ENCODE data around the gene LUC7L2. TPM values are rescaled to one million over a fixed set of nuclear protein-coding genes. Genes with fewer than 3 reads are reported as not detected.

LUC7L2 gene
- total and polyA plus RNA-seq, 2 experiments from 2014 or later = 87.8 to 105 TPM

GRCh38 chr7:139374246-139374645 is 14.6 kb downstream of the LUC7L2 start:
- Histone ChIP-seq H3K4me3 (no peak overlapping the region), H3K27ac (peak overlapping the region; percentile 16), H3K36me3 (peaks cover 32% of the 10 kb centered on the region), H3K27me3 (no peaks in the 10 kb centered on the region), H3K9me3 (ENCODE audit: low read depth) (no peaks in the 10 kb centered on the region), H3K4me1 (ENCODE audit: low read depth) (peaks cover 4% of the 10 kb centered on the region)
- DNase-seq (ENCODE audit: low read depth in 1 of 2, low spot score in 1 of 2) = no peak
- TF ChIP-seq CTCF (IDR thresholded peaks at IDR 0.05; ENCODE audit: low read depth, low read length) = no peak

- Histone ChIP-seq H3K4me1 (ENCODE audit: low read depth) (no peaks in the 10 kb centered on the region), H3K36me3 (peaks cover 41% of the 10 kb centered on the region), H3K4me3 (no peak overlapping the region), H3K27ac (no peak overlapping the region), H3K27me3 (no peaks in the 10 kb centered on the region), H3K9me3 (ENCODE audit: low read depth) (no peaks in the 10 kb centered on the region)
- no peak for TF ChIP-seq CTCF (IDR thresholded peaks at IDR 0.05; ENCODE audit: low read depth, low read length)
- no peak for DNase-seq (ENCODE audit: low read depth in 1 of 2, low spot score in 1 of 2)
Observed at GRCh38 chr7:139382439-139382838, 22.7 kb downstream of the LUC7L2 start.

GRCh38 chr7:139384611-139385010 is 24.9 kb downstream of the LUC7L2 start:
- H3K27me3 ChIP-seq = no peaks in the 10 kb centered on the region
- H3K27ac ChIP-seq = no peak overlapping the region
- TF ChIP-seq CTCF (IDR thresholded peaks at IDR 0.05; ENCODE audit: low read depth, low read length) = no peak
- peaks cover 31% of the 10 kb centered on the region for H3K36me3 ChIP-seq
- no peaks in the 10 kb centered on the region for H3K9me3 ChIP-seq (ENCODE audit: low read depth)
- no peaks in the 10 kb centered on the region for H3K4me1 ChIP-seq (ENCODE audit: low read depth)
- no peak overlapping the region for H3K4me3 ChIP-seq
- DNase-seq (ENCODE audit: low read depth in 1 of 2, low spot score in 1 of 2) = no peak

GRCh38 chr7:139387594-139387993 is 27.9 kb downstream of the LUC7L2 start:
- H3K4me1 ChIP-seq (ENCODE audit: low read depth) = no peaks in the 10 kb centered on the region
- TF ChIP-seq CTCF (IDR thresholded peaks at IDR 0.05; ENCODE audit: low read depth, low read length) = no peak
- peaks cover 41% of the 10 kb centered on the region for H3K36me3 ChIP-seq
- no peaks in the 10 kb centered on the region for H3K27me3 ChIP-seq
- no peak for DNase-seq (ENCODE audit: low read depth in 1 of 2, low spot score in 1 of 2)
- H3K9me3 ChIP-seq (ENCODE audit: low read depth) = no peaks in the 10 kb centered on the region
- no peak overlapping the region for H3K27ac ChIP-seq
- no peak overlapping the region for H3K4me3 ChIP-seq

GRCh38 chr7:139389091-139389490 is 29.4 kb downstream of the LUC7L2 start:
- TF ChIP-seq CTCF (IDR thresholded peaks at IDR 0.05; ENCODE audit: low read depth, low read length) = no peak
- no peak for DNase-seq (ENCODE audit: low read depth in 1 of 2, low spot score in 1 of 2)
- Histone ChIP-seq H3K9me3 (ENCODE audit: low read depth) (no peaks in the 10 kb centered on the region), H3K27ac (no peak overlapping the region), H3K36me3 (peaks cover 39% of the 10 kb centered on the region), H3K4me3 (no peak overlapping the region), H3K27me3 (no peaks in the 10 kb centered on the region), H3K4me1 (ENCODE audit: low read depth) (no peaks in the 10 kb centered on the region)

- no peak for DNase-seq (ENCODE audit: low read depth in 1 of 2, low spot score in 1 of 2)
- peaks cover 32% of the 10 kb centered on the region for H3K36me3 ChIP-seq
- H3K4me1 ChIP-seq (ENCODE audit: low read depth) = no peaks in the 10 kb centered on the region
- no peak overlapping the region for H3K27ac ChIP-seq
- no peaks in the 10 kb centered on the region for H3K27me3 ChIP-seq
- H3K9me3 ChIP-seq (ENCODE audit: low read depth) = no peaks in the 10 kb centered on the region
- no peak for TF ChIP-seq CTCF (IDR thresholded peaks at IDR 0.05; ENCODE audit: low read depth, low read length)
- H3K4me3 ChIP-seq = no peak overlapping the region
Observed at GRCh38 chr7:139389774-139390173, 30.1 kb downstream of the LUC7L2 start.

All from cardiac muscle cell (in vitro differentiated cells and primary cell).